NCI-H2081 (cell line): Measurements from ENCODE around the gene SCGB3A2.

Experiments
- DNase-seq, 2 experiments: peaks; one replicate each; lab custom pipeline; 2025; lab: John Stamatoyannopoulos, UW

SCGB3A2 gene

DNA sequence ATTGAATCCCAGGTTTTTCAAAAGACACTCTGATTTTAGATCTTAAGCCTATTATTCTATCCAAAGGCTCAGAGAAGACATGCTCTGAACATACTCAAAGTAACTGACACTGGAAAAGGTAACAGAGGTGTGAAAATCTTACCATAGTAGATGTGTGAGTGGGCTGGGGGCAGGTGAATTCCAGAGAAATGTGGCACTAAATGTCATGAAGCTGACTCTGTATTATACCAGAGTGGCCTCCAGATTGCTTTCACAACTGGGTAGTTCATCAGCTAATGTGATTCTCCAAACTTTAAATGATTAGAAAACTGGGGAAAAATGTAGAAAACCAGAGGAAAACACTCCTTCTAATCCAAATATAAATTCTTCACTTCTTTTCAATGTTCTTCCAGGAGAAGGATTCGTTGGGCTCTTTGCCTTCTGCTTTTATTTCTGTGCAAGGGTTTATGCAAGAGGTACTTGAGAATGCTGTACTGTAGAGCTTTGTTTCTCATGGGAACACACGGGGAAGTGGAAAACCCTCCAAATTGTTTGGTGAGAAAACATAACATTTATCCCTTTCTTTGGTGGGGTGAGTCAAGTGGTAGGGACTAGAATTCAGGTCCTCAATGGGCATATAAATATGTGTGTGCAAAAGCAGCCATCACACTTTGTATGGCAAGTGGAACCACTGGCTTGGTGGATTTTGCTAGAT lies at the start of gene SCGB3A2:
SCGB3A2 (plus strand) TSS at position 646 of the 694 bp plus-strand sequence. CDS start 93 bp downstream, outside the sequence.
- DNase-seq, result no peak

DNA sequence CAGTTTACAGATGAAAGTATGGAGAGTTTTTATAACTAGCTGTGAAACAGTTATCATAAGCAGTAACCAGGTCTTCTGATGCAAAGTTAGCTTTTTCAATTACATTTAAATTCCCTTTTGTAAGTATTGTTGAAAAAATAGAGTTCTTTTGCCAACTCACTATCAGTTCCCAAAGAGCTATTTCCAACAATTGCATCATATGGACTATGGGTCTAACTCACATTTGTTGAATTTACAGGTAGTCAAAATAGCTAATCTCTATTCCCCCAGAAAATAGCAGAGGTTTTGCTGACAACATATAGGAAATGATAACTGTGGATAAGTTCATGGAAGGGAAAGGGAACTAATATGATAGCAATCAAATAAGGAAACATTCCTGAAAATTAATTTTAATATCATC lies 48.5 kb upstream of the SCGB3A2 start:
- DNase-seq, result no peak

- DNase-seq, result no peak
Observed at GRCh38 chr5:147831465-147831864, 47.0 kb upstream of the SCGB3A2 start, which contains the start of gene SPINK1. Gene SPINK1, minus strand, starts transcription at chr5:147831671. Its CDS starts 94 bp downstream, at chr5:147831577.

DNA sequence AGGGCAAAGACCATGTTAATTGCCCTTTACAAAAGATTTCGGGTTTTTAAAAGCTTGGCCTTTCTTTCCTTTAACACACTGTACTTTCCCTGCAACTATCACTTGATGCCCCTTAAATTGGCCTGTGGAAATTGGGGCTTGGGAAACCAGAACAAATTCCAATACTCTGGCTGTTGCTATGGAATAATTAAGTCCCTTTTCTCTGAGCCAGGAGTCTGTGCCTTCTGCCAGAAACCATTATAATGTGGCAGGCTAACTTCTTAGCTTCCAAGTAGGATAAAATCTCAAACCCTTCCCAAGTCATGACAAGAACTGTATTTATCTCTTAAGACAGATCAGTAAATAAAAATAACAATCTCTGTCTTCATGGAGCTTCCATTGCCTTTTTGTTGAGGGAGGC lies 46.0 kb upstream of the SCGB3A2 start:
- DNase-seq, result no peak

- peak in 1 of 2 experiments; percentile 18 for DNase-seq
Observed at GRCh38 chr5:147835386-147835798, 43.1 kb upstream of the SCGB3A2 start.

DNA sequence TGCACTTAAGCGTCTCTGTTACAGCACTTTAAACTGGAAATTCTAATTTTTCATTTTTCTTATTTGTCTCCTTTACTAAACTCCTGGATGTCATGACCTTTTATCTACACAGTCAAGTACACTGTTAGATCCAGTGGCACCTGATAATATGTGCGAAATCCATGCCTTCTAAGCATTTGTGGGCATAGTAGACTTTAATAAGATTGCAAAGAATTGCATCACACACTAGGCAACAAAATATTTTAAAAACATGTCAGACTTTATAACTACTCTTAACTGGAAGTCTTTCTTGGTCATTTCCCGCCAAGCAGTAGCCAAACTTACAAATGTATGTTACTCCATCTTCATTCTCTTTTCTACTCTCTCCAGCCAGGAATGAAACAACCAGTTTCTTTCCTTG lies 42.1 kb upstream of the SCGB3A2 start:
- no peak for DNase-seq

GRCh38 chr5:147842869-147843268 lies 35.6 kb upstream of the SCGB3A2 start:
- DNase-seq, result no peak

DNA sequence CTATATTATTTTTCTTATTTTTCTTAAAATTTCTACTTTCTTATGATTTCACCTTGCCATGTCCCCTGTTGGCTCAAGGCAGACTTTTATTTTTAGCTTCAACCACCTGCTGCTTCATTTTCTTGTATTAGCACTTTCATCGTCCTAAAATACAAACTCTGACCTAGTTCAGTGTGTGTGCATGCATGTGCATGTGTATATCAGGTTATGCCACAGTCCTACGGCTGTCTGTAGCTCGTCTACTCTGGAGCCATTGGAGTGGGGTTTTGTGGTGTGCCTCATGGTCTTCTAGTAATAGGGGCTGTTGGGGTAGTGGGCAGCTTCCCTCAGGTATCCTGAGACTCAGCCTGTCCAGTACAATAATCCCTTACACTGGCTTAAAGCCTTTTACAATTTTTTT lies 33.7 kb upstream of the SCGB3A2 start:
- no peak for DNase-seq

- no peak for DNase-seq
Observed at GRCh38 chr5:147845618-147846017, 32.9 kb upstream of the SCGB3A2 start.

GRCh38 chr5:147849226-147849625 lies 29.3 kb upstream of the SCGB3A2 start:
- DNase-seq, result no peak

DNA sequence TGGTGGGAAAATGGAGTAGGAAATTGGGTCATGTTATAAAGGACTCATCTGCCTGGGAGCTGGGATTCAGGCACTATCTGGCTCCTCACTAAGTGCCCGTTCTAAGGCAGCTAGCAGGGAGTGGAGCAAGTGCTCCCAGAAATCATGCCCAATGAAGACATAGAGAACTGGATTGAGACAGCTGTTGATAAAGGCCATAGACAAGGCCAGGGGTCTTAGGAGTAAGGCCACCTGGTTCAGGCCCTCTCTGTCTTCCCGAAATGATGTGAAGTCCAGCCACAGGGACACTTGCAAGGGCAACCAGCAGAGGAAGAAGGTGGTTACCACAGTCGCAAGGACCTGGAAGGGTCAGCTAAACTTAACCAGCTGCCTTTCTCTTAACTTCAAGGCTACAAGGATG lies 26.9 kb upstream of the SCGB3A2 start:
- DNase-seq, result no peak

GRCh38 chr5:147852365-147852764 lies 26.1 kb upstream of the SCGB3A2 start:
- DNase-seq, result no peak

DNA sequence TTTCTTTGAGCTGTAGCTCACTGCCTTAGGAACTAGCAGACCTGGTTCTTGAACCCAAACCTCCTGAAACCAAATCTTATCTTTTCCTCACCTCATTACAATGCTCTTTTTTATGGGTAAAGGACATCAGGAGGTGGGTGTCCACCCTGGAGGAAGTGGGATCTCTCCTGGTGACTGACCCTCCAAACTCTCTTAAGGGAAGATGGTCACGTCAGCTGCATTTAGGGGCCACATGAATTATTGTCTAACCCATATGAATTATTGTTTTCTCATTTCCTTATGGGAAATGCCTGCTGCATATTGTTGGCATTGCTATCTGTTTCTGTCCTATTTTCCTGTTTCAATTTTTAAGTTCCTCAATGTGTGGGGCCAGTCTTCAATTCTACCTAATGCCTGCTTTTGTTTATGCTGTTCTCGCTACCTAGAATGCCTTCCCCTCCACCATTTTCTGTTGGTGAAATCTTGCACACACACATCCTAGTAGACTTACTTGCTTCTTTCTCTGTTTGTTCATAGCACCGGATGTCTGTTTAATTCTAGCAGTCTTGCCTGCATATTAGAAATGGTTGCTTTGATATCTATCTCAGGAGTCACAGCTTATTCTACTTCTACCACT lies 25.0 kb upstream of the SCGB3A2 start:
- DNase-seq, result no peak

- DNase-seq, result no peak
Observed at GRCh38 chr5:147854331-147854730, 24.2 kb upstream of the SCGB3A2 start.

DNA sequence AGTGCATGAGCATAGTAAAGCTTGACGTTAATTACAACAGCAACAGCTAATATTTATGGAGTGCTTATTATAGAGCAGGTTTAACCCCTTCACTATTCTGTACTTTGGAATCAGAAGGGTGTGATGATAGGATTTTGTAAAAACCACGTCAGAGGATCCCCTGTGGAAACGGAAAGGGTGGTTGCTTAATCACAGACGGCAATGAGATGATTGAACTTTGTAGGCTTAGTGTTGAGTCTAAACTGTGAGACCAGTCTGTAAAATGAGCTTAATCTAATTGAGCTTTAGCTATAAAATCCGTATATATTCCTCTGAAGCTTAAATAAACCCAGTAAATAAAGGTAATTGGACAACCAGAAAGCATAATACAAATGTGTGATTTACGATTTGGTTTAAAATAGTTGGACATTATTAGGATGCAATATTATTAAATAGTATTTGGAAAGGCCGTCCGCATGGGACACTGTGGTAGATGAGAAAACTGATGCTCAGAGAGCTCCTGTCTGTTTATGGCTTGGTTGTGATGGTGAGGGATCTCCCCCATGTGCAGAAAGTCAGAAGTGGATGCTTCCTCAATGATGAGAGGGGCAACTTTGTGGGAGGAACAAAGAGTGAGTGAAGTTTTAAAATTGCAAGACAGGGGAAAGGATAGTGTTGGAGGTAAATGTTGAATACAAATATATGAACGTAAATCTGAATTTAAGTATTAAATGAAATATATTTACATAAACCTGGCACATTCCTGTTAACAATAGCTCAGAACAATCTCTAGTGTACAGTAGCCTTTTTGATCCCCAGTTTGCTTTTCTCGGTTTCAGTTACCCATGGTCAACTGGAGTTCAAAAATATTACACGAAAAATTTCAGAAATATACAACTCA lies 23.4 kb upstream of the SCGB3A2 start:
- DNase-seq, result no peak

DNA sequence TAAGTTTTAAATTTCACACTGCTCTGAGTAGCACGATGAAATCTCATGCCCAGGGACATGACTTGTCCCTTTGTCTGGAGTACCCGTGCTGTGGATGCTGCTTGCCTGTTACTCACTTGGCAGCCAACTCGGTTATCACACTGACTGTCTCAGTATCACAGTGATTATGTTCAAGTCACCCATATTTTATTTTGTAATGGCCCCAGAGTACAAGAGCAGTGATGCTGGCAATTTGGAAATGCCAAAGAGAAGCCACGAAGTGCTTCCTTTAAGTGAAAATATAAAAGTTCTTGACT lies 22.8 kb upstream of the SCGB3A2 start:
- no peak for DNase-seq

DNA sequence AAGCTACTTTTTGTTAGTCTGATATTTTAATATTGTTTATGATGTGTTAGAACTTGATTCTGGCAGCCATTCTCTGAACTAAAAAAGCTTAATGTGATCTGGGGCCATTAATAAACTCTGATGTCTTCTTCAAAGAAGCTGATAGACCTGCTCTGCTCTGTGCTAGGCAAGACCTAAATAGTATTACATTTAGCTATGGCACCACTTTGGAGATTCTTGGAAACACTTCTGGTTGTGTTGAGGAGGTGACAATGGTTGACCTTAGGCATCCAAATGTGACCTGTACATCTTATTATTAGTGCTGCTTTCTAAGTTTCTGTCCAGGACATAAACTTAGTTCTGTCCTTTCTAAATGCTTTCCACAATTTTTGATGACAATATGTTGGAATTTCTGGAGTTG lies 21.7 kb upstream of the SCGB3A2 start:
- DNase-seq, result no peak

GRCh38 chr5:147857302-147858129 lies 21.0 kb upstream of the SCGB3A2 start:
- DNase-seq, result peak; percentile 11 to 43

GRCh38 chr5:147858565-147858964 lies 19.9 kb upstream of the SCGB3A2 start:
- no peak for DNase-seq

GRCh38 chr5:147859962-147860640 lies 18.4 kb upstream of the SCGB3A2 start:
- no peak for DNase-seq

DNA sequence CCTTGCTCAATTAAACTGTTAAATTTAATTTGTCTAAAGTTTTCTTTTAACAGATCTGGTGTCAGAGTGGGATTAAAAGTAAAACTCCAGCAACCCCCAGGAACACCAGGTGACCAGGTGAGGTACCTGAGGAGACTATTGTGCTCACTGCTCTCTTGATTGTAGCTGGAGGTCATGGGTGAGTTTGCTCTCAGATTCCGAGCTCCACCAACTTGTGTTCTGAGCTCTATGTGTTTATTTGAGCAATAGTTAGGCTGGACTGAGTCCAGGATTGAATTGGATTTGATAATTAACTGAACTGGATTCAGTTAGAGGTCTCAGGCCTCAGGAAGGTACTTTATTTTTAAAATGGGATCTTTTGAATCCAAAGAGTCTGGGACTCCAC lies 17.9 kb upstream of the SCGB3A2 start:
- peak in 1 of 2 experiments; percentile 45 for DNase-seq
